ENCODE data around the gene NBPF9.
"Not testable (repeated sequence)": the region's sequence is repeated elsewhere in the genome, so short reads cannot be mapped to it uniquely, and the experiment has no call there.

Gene NBPF9

GRCh38 chr1:149103109-149104081 is at the start of gene NBPF9:
NBPF9 (minus strand) TSS chr1:149103551; CDS start chr1:149082139, 21,412 bp downstream.
- DNase-seq: peak; percentile 75
- not testable (repeated sequence) for H3K9me3 Mint-ChIP-seq; H3K4me1 Mint-ChIP-seq (ENCODE audit: low read depth); H3K27me3 Mint-ChIP-seq; H3K36me3 Mint-ChIP-seq (ENCODE audit: low read depth)
- peak within 1 kb of the TSS; percentile 97 for H3K27ac Mint-ChIP-seq
- peak within 1 kb of the TSS; percentile 97 for H3K4me3 Mint-ChIP-seq

- H3K9me3 Mint-ChIP-seq; H3K36me3 Mint-ChIP-seq (ENCODE audit: low read depth); H3K27me3 Mint-ChIP-seq; H3K4me3 Mint-ChIP-seq; H3K4me1 Mint-ChIP-seq (ENCODE audit: low read depth); H3K27ac Mint-ChIP-seq; DNase-seq: not testable (repeated sequence)
Observed at GRCh38 chr1:149149909-149150308, 46.6 kb upstream of the NBPF9 start.

- not testable (repeated sequence) for DNase-seq; H3K9me3 Mint-ChIP-seq; H3K4me3 Mint-ChIP-seq; H3K4me1 Mint-ChIP-seq (ENCODE audit: low read depth); H3K27me3 Mint-ChIP-seq; H3K27ac Mint-ChIP-seq; H3K36me3 Mint-ChIP-seq (ENCODE audit: low read depth)
Observed at GRCh38 chr1:149137585-149137984, 34.2 kb upstream of the NBPF9 start.

GRCh38 chr1:149130938-149131337 is 27.6 kb upstream of the NBPF9 start:
- H3K36me3 Mint-ChIP-seq (ENCODE audit: low read depth); H3K27ac Mint-ChIP-seq; H3K4me1 Mint-ChIP-seq (ENCODE audit: low read depth); DNase-seq; H3K9me3 Mint-ChIP-seq; H3K4me3 Mint-ChIP-seq; H3K27me3 Mint-ChIP-seq: not testable (repeated sequence)

- H3K27me3 Mint-ChIP-seq; DNase-seq; H3K4me3 Mint-ChIP-seq; H3K9me3 Mint-ChIP-seq; H3K27ac Mint-ChIP-seq; H3K36me3 Mint-ChIP-seq (ENCODE audit: low read depth); H3K4me1 Mint-ChIP-seq (ENCODE audit: low read depth): not testable (repeated sequence)
Observed at GRCh38 chr1:149129245-149129644, 25.9 kb upstream of the NBPF9 start.

- not testable (repeated sequence) for H3K9me3 Mint-ChIP-seq; H3K27me3 Mint-ChIP-seq; H3K27ac Mint-ChIP-seq; DNase-seq; H3K36me3 Mint-ChIP-seq (ENCODE audit: low read depth); H3K4me1 Mint-ChIP-seq (ENCODE audit: low read depth); H3K4me3 Mint-ChIP-seq
Observed at GRCh38 chr1:149126555-149127145, 23.3 kb upstream of the NBPF9 start.

- not testable (repeated sequence) for H3K4me3 Mint-ChIP-seq; H3K27me3 Mint-ChIP-seq; H3K4me1 Mint-ChIP-seq (ENCODE audit: low read depth); H3K36me3 Mint-ChIP-seq (ENCODE audit: low read depth); H3K27ac Mint-ChIP-seq; H3K9me3 Mint-ChIP-seq
- DNase-seq: peak; percentile 30
Observed at GRCh38 chr1:149123948-149124926, 20.9 kb upstream of the NBPF9 start.

- H3K36me3 Mint-ChIP-seq (ENCODE audit: low read depth); H3K4me3 Mint-ChIP-seq; H3K9me3 Mint-ChIP-seq; DNase-seq; H3K4me1 Mint-ChIP-seq (ENCODE audit: low read depth); H3K27me3 Mint-ChIP-seq: not testable (repeated sequence)
- H3K27ac Mint-ChIP-seq: peak overlapping the region; percentile 35
Observed at GRCh38 chr1:149112828-149113227, 9.5 kb upstream of the NBPF9 start.

GRCh38 chr1:149110343-149110742 is 7.0 kb upstream of the NBPF9 start:
- H3K36me3 Mint-ChIP-seq (ENCODE audit: low read depth); H3K27ac Mint-ChIP-seq; H3K4me3 Mint-ChIP-seq; DNase-seq; H3K4me1 Mint-ChIP-seq (ENCODE audit: low read depth); H3K27me3 Mint-ChIP-seq; H3K9me3 Mint-ChIP-seq: not testable (repeated sequence)

GRCh38 chr1:149102574-149102973 is 777 bp downstream of the NBPF9 start:
- peak overlapping the region; percentile 97 for H3K4me3 Mint-ChIP-seq
- H3K9me3 Mint-ChIP-seq; H3K36me3 Mint-ChIP-seq (ENCODE audit: low read depth); H3K27me3 Mint-ChIP-seq; H3K4me1 Mint-ChIP-seq (ENCODE audit: low read depth): not testable (repeated sequence)
- DNase-seq: peak; percentile 43
- H3K27ac Mint-ChIP-seq: peak overlapping the region; percentile 40

- not testable (repeated sequence) for H3K36me3 Mint-ChIP-seq (ENCODE audit: low read depth); H3K4me1 Mint-ChIP-seq (ENCODE audit: low read depth); H3K27me3 Mint-ChIP-seq; H3K27ac Mint-ChIP-seq; DNase-seq; H3K9me3 Mint-ChIP-seq; H3K4me3 Mint-ChIP-seq
Observed at GRCh38 chr1:149098276-149098675, 5.1 kb downstream of the NBPF9 start.

- H3K4me1 Mint-ChIP-seq (ENCODE audit: low read depth); H3K27ac Mint-ChIP-seq; H3K9me3 Mint-ChIP-seq; H3K36me3 Mint-ChIP-seq (ENCODE audit: low read depth); H3K4me3 Mint-ChIP-seq; DNase-seq; H3K27me3 Mint-ChIP-seq: not testable (repeated sequence)
Observed at GRCh38 chr1:149093155-149093554, 10.2 kb downstream of the NBPF9 start.

- not testable (repeated sequence) for DNase-seq
Observed at GRCh38 chr1:149075505-149076127, 27.7 kb downstream of the NBPF9 start.

GRCh38 chr1:149064611-149065010 is 38.7 kb downstream of the NBPF9 start:
- not testable (repeated sequence) for H3K4me3 Mint-ChIP-seq; H3K4me1 Mint-ChIP-seq (ENCODE audit: low read depth); H3K9me3 Mint-ChIP-seq; H3K27me3 Mint-ChIP-seq; H3K27ac Mint-ChIP-seq; DNase-seq
- H3K36me3 Mint-ChIP-seq (ENCODE audit: low read depth): peaks cover 23% of the 10 kb centered on the region

More at GRCh38 chr1:149075505-149076127, 27.7 kb downstream of the NBPF9 start:
- H3K27ac Mint-ChIP-seq; H3K9me3 Mint-ChIP-seq; H3K4me3 Mint-ChIP-seq; H3K27me3 Mint-ChIP-seq; H3K4me1 Mint-ChIP-seq (ENCODE audit: low read depth): not testable (repeated sequence)
- H3K36me3 Mint-ChIP-seq (ENCODE audit: low read depth): peaks cover 25% of the 10 kb centered on the region

Data from activated T-cell treated with anti-CD3 and anti-CD28 coated beads, Interleukin-2, amount 50 U/mL, for 24 hours (primary cell).